ENCODE data around the gene RAD52. TPM values are rescaled to one million over a fixed set of nuclear protein-coding genes. Genes with fewer than 3 reads are reported as not detected.

RAD52 gene
- total RNA-seq, 8 experiments from 2014 or later = 9.0 to 31.4 (median 15.1) TPM

DNA sequence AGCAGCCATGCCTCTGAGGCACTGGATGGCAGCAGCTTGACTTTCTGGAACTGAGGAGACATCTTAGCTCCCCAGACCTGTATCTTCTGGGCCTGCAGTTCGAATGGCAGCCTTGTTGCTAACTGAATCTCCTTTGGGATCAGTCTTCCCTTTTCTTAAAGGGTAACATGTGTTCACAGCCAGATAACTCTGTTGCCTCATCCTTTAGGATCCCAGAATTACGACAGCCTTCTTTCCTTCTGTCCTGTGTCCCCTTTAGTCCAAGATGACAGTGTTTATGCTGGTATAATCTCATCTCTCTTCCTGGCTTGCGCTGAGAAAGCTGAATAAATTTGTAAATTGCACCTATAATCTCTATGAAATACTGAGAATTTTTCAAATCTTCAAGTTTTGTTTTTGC is 32.5 kb upstream of the RAD52 start:
- H3K4me1 ChIP-seq (replicated peaks in 1 of 2) = no peaks in the 10 kb centered on the region
- no peak for ATAC-seq (replicated peaks in 6 of 8)
- no peak overlapping the region for H3K4me3 ChIP-seq
- 39 to 100% (median 95%) methylated on average over 1 to 3 of the region's 3 CpGs; no CpG with 5 or more reads in 1 of the 10 experiments for whole genome bisulfite sequencing, 10 experiments
- H3K27ac ChIP-seq = no peak overlapping the region
- in situ Hi-C loops (cut with MboI; ENCODE audit: low pct_unique_long_range_greater_than_20kb in 2 of 9, low sequenced_read_pairs in 9 of 9, unreplicated experiment in 9 of 9) = loop anchor here in 1 of 9 experiments (25.0 kb wide), 2 partner anchors 105 to 605 kb away; partner anchors contain the start of gene FBXL14

DNA sequence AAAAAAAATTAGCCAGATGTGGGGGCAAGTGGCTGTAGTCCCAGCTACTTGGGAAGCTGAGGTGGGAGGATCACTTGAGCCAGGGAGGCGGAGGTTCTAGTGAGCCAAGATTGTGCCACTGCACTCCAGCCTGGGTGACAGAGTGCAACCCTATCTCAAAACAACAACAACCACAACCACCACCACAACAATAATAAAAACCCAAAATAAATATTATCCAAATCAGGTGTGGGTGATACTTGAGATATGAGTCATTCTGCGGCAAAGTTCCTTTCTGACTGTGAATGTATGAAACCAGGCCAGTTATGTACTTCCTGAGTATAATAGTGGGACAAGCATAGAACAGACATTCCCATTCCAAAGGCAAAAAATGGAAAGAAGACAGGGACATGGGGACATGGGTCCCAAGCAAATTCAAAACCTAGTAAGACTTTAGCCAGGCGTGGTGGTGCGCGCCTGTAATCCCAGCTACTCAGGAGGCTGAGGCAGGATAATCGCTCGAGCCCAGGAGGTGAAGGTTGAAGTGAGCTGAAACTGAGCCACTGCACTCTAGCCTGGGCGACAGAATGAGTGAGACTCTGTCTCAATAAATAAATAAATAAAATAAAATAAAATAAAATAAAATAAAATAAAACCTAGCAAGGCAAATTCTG is 31.8 kb upstream of the RAD52 start:
- Histone ChIP-seq H3K27ac (no peak overlapping the region), H3K4me3 (no peak overlapping the region), H3K4me1 (replicated peaks in 1 of 2) (no peaks in the 10 kb centered on the region)
- in situ Hi-C loops (cut with MboI; ENCODE audit: low pct_unique_long_range_greater_than_20kb in 2 of 9, low sequenced_read_pairs in 9 of 9, unreplicated experiment in 9 of 9) = loop anchor here in 1 of 9 experiments (25.0 kb wide), 2 partner anchors 106 to 606 kb away; partner anchors contain the start of gene FBXL14
- ATAC-seq (replicated peaks in 6 of 8) = no peak
- 81 to 100% (median 95%) methylated on average over 2 to 7 of the region's 8 CpGs; no CpG with 5 or more reads in 2 of the 10 experiments for WGBS, 10 experiments

DNA sequence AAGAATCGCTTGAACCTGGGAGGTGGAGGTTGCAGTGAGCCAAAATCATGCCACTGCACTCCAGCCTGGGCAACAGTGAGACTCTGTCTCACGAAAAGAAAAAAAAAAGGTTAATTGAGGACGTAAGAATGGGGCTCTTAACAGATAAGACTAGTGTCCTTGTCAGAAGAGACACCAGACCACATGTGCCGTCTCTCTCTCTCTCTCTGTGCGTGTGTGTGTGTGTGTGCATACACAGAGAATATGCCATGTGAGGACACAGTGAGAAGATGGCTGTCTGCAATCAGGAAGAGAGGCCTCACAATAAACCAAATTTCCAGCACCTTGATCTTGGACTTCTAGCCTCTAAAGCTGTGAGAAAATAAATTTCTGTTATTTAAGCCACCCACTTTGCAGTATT is 29.9 kb upstream of the RAD52 start:
- Histone ChIP-seq H3K27ac (no peak overlapping the region), H3K4me1 (replicated peaks in 1 of 2) (no peaks in the 10 kb centered on the region), H3K4me3 (no peak overlapping the region)
- WGBS, 10 experiments = 40 to 100% (median 78%) methylated on average over 1 to 5 of the region's 5 CpGs; no CpG with 5 or more reads in 5 of the 10 experiments
- in situ Hi-C loops (cut with MboI; ENCODE audit: low pct_unique_long_range_greater_than_20kb in 2 of 9, low sequenced_read_pairs in 9 of 9, unreplicated experiment in 9 of 9) = loop anchor here in 1 of 9 experiments (25.0 kb wide), 2 partner anchors 108 to 608 kb away; partner anchors contain the start of gene FBXL14
- ATAC-seq (replicated peaks in 6 of 8) = no peak

DNA sequence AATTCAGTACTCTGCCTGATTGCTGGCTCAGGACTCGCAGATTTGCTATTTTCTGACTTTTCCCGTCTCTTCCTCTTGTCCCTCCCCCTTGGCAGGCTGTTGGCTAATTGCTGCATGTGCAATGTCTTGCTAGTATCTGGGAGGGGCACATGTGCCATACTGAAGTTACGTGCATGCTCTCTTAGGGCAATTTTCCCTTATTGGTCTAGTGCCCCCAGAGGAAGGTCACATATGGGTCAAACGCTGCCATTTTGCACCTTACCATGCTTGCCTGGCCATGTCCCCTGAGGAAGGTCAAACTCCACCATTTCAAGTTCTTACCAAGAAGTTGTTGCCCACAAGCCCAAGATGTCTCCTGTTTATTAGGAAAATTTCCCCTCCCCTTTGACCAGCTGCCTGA is 27.7 kb upstream of the RAD52 start:
- in situ Hi-C loops (cut with MboI; ENCODE audit: low pct_unique_long_range_greater_than_20kb in 2 of 9, low sequenced_read_pairs in 9 of 9, unreplicated experiment in 9 of 9) = loop anchor here in 1 of 9 experiments (25.0 kb wide), 2 partner anchors 110 to 610 kb away; partner anchors contain the start of gene FBXL14
- H3K4me1 ChIP-seq (replicated peaks in 1 of 2) = no peaks in the 10 kb centered on the region
- 80 to 100% (median 90%) methylated on average over 1 to 4 of the region's 4 CpGs; no CpG with 5 or more reads in 1 of the 10 experiments for WGBS, 10 experiments
- H3K4me3 ChIP-seq = no peak overlapping the region
- H3K27ac ChIP-seq = no peak overlapping the region
- ATAC-seq (replicated peaks in 6 of 8) = no peak

DNA sequence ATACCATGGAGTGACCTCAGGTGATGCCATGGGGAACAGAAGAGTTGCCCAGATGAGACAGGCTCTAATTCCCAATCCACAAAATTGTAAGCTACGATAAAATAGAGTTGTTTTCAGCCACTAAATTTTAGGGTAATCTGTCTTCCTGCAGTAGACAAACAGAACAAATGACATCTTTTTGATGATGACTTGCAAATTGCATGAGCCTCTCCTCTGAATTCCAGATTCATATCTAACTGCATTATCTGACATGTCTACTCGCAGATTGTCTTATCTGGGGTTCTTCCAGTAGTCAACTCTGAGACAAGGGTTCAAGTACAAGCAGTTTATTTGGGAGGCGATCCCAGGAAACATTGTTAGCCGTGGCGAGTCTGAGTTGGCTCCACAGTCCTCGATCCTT is 27.1 kb upstream of the RAD52 start:
- Histone ChIP-seq H3K4me1 (replicated peaks in 1 of 2) (no peaks in the 10 kb centered on the region), H3K4me3 (no peak overlapping the region), H3K27ac (no peak overlapping the region)
- in situ Hi-C loops (cut with MboI; ENCODE audit: low pct_unique_long_range_greater_than_20kb in 2 of 9, low sequenced_read_pairs in 9 of 9, unreplicated experiment in 9 of 9) = loop anchor here in 1 of 9 experiments (25.0 kb wide), 2 partner anchors 111 to 611 kb away; partner anchors contain the start of gene FBXL14
- ATAC-seq (replicated peaks in 6 of 8) = no peak
- WGBS, 10 experiments = 0 to 87% (median 75%) methylated on average over 1 to 6 of the region's 6 CpGs; no CpG with 5 or more reads in 3 of the 10 experiments

DNA sequence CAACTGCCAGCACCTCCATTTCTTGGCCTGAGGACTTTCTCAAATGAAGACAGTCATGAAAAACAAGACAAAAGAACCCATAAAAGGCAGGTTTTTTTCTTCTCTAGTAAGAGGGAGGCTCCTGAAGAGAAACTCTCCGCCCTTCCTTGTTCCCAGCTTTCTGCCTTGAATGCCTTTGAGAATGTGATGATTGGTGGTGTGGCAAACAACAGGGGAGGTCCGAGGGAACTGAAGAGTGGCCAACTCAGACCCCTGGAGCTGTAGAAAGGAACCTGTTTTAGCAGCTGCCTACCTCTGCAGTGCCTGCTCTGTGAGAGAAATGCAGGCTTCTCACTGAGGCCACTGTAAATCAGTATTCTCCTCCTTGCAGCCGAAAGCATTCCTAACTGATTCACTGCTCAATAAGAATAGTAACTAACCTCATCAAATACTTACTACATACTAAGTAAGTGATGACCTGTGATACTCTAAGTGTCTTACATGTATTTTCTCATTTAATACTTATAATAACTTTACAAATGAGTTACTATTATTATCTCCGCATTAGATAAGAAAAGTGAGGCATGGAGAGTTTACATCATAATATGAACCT is 24.9 kb upstream of the RAD52 start:
- in situ Hi-C loops (cut with MboI; ENCODE audit: low pct_unique_long_range_greater_than_20kb in 2 of 9, low sequenced_read_pairs in 9 of 9, unreplicated experiment in 9 of 9) = loop anchor here in 2 of 9 experiments (25.0 kb wide), 1 partner anchor 412 kb away; no protein-coding TSS in a partner anchor
- WGBS, 10 experiments = 14 to 100% (median 87%) methylated on average over 1 to 4 of the region's 4 CpGs

DNA sequence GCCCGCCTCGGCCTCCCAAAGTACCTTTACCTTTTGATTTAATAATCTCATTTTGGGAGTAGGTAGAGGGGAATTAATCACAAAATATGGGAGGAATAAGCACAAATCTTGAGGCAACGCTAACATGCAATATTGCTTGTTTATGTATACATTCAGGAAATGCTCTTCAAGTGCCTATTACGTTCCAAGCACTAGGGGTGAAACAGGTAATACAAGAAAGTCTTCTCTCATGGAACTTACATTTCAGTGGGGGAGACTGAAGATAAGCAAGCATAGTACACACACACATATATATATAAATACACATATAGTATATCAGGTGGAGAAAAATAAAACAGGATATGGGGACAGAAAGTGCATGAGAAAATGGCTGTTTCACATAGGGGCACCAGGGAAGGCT is 22.5 kb upstream of the RAD52 start:
- ATAC-seq (replicated peaks in 6 of 8) = no peak
- Histone ChIP-seq H3K4me3 (no peak overlapping the region), H3K27ac (no peak overlapping the region), H3K4me1 (replicated peaks in 1 of 2) (peaks cover 10% of the 10 kb centered on the region in 2 donors)
- in situ Hi-C loops (cut with MboI; ENCODE audit: low pct_unique_long_range_greater_than_20kb in 2 of 9, low sequenced_read_pairs in 9 of 9, unreplicated experiment in 9 of 9) = loop anchor here in 2 of 9 experiments (25.0 kb wide), 1 partner anchor 410 kb away; no protein-coding TSS in a partner anchor
- WGBS, 10 experiments = 60 to 100% (median 93%) methylated on average over 1 to 4 of the region's 4 CpGs; no CpG with 5 or more reads in 3 of the 10 experiments

More for the DNA sequence above, 24.9 kb upstream of the RAD52 start:
- H3K27ac ChIP-seq = no peak overlapping the region
- ATAC-seq (replicated peaks in 6 of 8) = peak in 1 of 8 experiments; percentile 22
- H3K4me1 ChIP-seq (replicated peaks in 1 of 2) = no peaks in the 10 kb centered on the region
- no peak overlapping the region for H3K4me3 ChIP-seq

DNA sequence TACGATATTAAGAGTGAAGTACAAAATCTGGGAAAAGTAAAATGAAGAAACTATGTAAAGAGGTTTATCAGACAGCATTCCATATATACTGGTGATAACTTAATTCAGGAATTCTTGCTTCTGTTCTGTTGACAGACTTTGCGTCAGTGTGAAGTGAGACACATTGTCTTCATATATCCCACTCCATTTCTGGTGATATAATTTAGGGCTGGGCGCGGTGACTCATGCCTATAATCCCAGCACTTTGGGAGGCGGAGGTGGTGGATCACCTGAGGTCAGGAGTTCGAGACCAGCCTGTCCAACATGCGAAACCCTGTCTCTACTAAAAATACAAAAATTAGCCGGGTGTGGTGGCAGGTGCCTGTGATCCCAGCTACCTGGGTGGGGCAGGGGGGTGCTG is 20.3 kb upstream of the RAD52 start:
- Histone ChIP-seq H3K4me3 (no peak overlapping the region), H3K4me1 (replicated peaks in 1 of 2) (peaks cover 10% of the 10 kb centered on the region in 2 donors), H3K27ac (no peak overlapping the region)
- 70 to 100% (median 90%) methylated on average over 1 to 5 of the region's 8 CpGs; no CpG with 5 or more reads in 3 of the 10 experiments for WGBS, 10 experiments
- ATAC-seq (replicated peaks in 6 of 8) = no peak
- in situ Hi-C loops (cut with MboI; ENCODE audit: low pct_unique_long_range_greater_than_20kb in 2 of 9, low sequenced_read_pairs in 9 of 9, unreplicated experiment in 9 of 9) = loop anchor here in 2 of 9 experiments (25.0 kb wide), 1 partner anchor 408 kb away; no protein-coding TSS in a partner anchor

DNA sequence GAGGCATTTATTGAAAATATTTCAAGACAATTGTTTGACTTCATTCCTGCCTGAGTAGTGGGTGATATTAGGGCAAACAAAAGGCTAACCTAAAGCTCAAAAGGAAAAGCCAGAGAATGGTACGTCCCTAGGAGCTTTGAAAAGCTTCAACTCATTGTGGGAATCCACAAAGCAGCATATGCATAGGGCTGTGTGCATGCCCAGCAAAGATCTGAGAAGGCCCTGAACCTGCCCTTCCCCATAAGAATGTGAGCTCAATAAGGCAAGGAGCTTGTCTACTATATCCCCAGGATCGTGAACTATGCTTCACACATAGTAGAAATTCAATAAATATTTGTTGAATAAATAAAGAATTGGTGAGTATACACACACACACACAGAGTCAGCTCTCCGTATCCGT is 19.1 kb upstream of the RAD52 start:
- peak in 2 of 8 experiments; percentile 61 to 85 for ATAC-seq (replicated peaks in 6 of 8)
- peaks cover 10% of the 10 kb centered on the region in 2 donors for H3K4me1 ChIP-seq (replicated peaks in 1 of 2)
- H3K27ac ChIP-seq = peak overlapping the region in 1 of 2 donors; percentile 38
- in situ Hi-C loops (cut with MboI; ENCODE audit: low pct_unique_long_range_greater_than_20kb in 2 of 9, low sequenced_read_pairs in 9 of 9, unreplicated experiment in 9 of 9) = loop anchor here in 2 of 9 experiments (25.0 kb wide), 1 partner anchor 406 kb away; no protein-coding TSS in a partner anchor
- WGBS, 10 experiments = 0 to 95% (median 58%) methylated on average over 1 to 4 of the region's 4 CpGs; no CpG with 5 or more reads in 4 of the 10 experiments
- H3K4me3 ChIP-seq = no peak overlapping the region

DNA sequence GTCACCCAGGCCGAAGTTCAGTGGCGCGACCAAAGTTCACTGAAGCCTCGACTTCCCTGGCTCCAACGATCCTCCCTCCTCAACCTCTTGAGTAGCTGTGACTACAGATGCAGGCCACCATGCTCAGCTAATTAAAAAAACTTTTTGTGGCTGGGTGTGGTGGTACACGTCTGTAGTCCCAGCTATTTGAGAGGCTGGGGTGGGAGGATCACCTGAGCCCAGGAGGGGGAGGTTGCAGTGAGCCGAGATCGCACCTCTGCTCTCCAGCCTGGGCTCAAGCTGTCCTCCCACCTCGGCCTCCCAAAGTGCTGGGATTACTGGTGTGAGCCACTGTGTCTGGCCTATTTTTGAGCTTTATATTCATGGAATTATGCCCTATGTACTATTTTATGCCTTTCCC is 18.1 kb upstream of the RAD52 start:
- Histone ChIP-seq H3K27ac (no peak overlapping the region), H3K4me3 (no peak overlapping the region), H3K4me1 (replicated peaks in 1 of 2) (peaks cover 10% of the 10 kb centered on the region in 2 donors)
- in situ Hi-C loops (cut with MboI; ENCODE audit: low pct_unique_long_range_greater_than_20kb in 2 of 9, low sequenced_read_pairs in 9 of 9, unreplicated experiment in 9 of 9) = loop anchor here in 2 of 9 experiments (25.0 kb wide), 1 partner anchor 405 kb away; no protein-coding TSS in a partner anchor
- WGBS, 10 experiments = 70 to 100% (median 87%) methylated on average over 3 to 8 of the region's 9 CpGs; no CpG with 5 or more reads in 5 of the 10 experiments
- no peak for ATAC-seq (replicated peaks in 6 of 8)

DNA sequence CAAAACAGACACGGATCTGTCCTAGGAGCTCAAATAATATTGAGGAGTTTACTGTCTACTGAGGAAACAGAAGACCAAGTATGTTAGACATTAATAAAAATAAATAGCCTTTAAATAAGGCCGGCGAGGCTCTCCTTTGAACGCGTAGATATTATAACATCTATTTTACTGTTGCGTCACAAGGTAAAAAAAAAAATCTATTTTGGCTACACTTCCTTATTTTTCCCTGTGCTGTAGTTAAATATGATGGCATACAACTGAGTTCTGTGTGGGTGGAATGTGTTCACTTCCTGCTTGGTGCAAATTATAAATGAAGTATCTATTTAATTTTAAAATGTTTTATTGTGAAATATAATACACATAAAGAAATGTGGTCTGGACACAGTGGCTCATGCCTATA is 17.2 kb upstream of the RAD52 start:
- no peak for ATAC-seq (replicated peaks in 6 of 8)
- Histone ChIP-seq H3K4me1 (replicated peaks in 1 of 2) (peaks cover 10% of the 10 kb centered on the region in 2 donors), H3K27ac (no peak overlapping the region), H3K4me3 (no peak overlapping the region)
- 91 to 100% (median 95%) methylated on average over 3 to 6 of the region's 6 CpGs for WGBS, 10 experiments
- in situ Hi-C loops (cut with MboI; ENCODE audit: low pct_unique_long_range_greater_than_20kb in 2 of 9, low sequenced_read_pairs in 9 of 9, unreplicated experiment in 9 of 9) = loop anchor here in 2 of 9 experiments (25.0 kb wide), 1 partner anchor 404 kb away; no protein-coding TSS in a partner anchor

DNA sequence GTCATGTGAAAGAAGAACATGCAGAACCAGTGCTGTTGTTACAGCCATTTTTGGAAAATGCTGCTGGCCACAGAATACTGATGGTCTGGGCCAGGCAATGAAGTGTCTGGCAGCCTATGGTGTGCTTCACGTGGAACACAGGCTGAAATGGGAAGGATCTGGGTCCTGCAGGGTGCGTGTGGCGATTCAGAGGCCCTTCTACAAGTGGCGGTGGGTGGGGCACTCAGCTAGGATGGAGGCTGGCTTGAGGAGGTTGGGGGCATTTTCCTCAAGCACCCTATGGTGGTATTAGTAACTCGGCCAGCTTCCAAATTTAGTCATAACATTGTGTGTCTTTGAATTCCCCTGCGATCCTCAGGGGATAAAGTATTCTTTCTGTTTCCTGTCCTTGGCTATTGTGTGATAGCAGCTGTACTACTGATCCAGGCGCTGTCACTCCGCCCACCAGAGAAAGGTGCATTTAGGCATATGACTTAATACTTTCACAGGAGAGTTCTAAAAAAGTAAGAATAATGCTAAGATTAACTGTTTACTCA is 9.2 kb upstream of the RAD52 start:
- H3K4me3 ChIP-seq = no peak overlapping the region
- no peaks in the 10 kb centered on the region for H3K4me1 ChIP-seq (replicated peaks in 1 of 2)
- peak in 3 of 8 experiments; percentile 39 to 50 (median 40) for ATAC-seq (replicated peaks in 6 of 8)
- WGBS, 10 experiments = 55 to 100% (median 66%) methylated on average over 2 to 4 of the region's 8 CpGs; no CpG with 5 or more reads in 4 of the 10 experiments
- in situ Hi-C loops (cut with MboI; ENCODE audit: low pct_unique_long_range_greater_than_20kb in 2 of 9, low sequenced_read_pairs in 9 of 9, unreplicated experiment in 9 of 9) = loop anchor here in 2 of 9 experiments (25.0 kb wide), 1 partner anchor 396 kb away; no protein-coding TSS in a partner anchor
- H3K27ac ChIP-seq = no peak overlapping the region
